Common myeloid progenitor, CD34-positive (primary cell): ENCODE measurements around the gene CCDC201.
A peak's percentile ranks its signal among the peaks of the same experiment; 100 is the strongest.

Experiments
- CTCF ChIA-PET: fragments of 350-600 bp; sonication (Branson Sonifier 250); formaldehyde crosslinking; loops from one replicate; lab custom pipeline; 2021; ENCODE audit warnings: antibody characterized with exemption; lab: Charles Lee
- POLR2A ChIA-PET: fragments of 350-600 bp; sonication (Branson Sonifier 250); formaldehyde crosslinking; loops from one replicate; lab custom pipeline; 2021; ENCODE audit warnings: antibody characterized with exemption; lab: Charles Lee
- DNase-seq, 3 donors: peaks; one replicate each; pipeline versions ENCODE4 v3.0.0 to v3.0.0-alpha.2; 2013
- H3K27ac ChIP-seq, 2 experiments: 1 replicate in 1 of 2; 2 replicates in 1 of 2; pipeline ENCODE4 v1.7.0; 2013; ENCODE audit warnings: inconsistent platforms in 2 of 2, low read length in 2 of 2, mild to moderate bottlenecking in 2 of 2, low read depth in 1 of 2, moderate library complexity in 1 of 2; ENCODE audit not compliant: severe bottlenecking in 2 of 2, insufficient read depth in 1 of 2, poor library complexity in 1 of 2
- H3K27me3 ChIP-seq, 5 experiments: replicated peaks in 2 of 5; 1 replicate in 3 of 5; 2 replicates in 2 of 5; pipeline versions ENCODE4 v1.6.1 to v1.7.0; 2013; ENCODE audit warnings: low read length in 4 of 5, mild to moderate bottlenecking in 2 of 5, moderate library complexity in 2 of 5, inconsistent platforms in 1 of 5; ENCODE audit not compliant: insufficient read depth in 5 of 5, control insufficient read depth in 4 of 5
- H3K36me3 ChIP-seq, 4 experiments: 1 replicate in 2 of 4; 2 replicates in 2 of 4; pipeline versions ENCODE4 v1.6.1 to v1.7.0; 2013; ENCODE audit warnings: low read length in 3 of 4, control low read depth in 1 of 4, mild to moderate bottlenecking in 1 of 4; ENCODE audit not compliant: control insufficient read depth in 4 of 4, insufficient read depth in 4 of 4
- H3K4me1 ChIP-seq, 4 experiments: 1 replicate in 3 of 4; 2 replicates in 1 of 4; pipeline versions ENCODE4 v1.6.1 to v1.7.1; 2013; ENCODE audit warnings: low read length in 3 of 4, mild to moderate bottlenecking in 3 of 4, control low read depth in 1 of 4, inconsistent platforms in 1 of 4, moderate library complexity in 1 of 4; ENCODE audit not compliant: control insufficient read depth in 4 of 4, insufficient read depth in 4 of 4; ENCODE audit errors: control extremely low read depth in 1 of 4
- H3K4me3 ChIP-seq, 7 experiments: 1 replicate in 4 of 7; 2 replicates in 3 of 7; pipeline versions ENCODE4 v1.5.1 to v1.7.0; 2013; ENCODE audit warnings: mild to moderate bottlenecking in 7 of 7, low read length in 6 of 7, moderate library complexity in 6 of 7, inconsistent platforms in 2 of 7, low read depth in 2 of 7, control low read depth in 1 of 7; ENCODE audit not compliant: insufficient read depth in 4 of 7, control insufficient read depth in 1 of 7; ENCODE audit errors: extremely low read depth in 1 of 7
- H3K9me3 ChIP-seq, 5 experiments: 1 replicate in 4 of 5; 2 replicates in 1 of 5; pipeline versions ENCODE4 v1.6.1 to v1.7.1; 2013; ENCODE audit warnings: low read length in 4 of 5, mild to moderate bottlenecking in 2 of 5, inconsistent platforms in 1 of 5, low read depth in 1 of 5, moderate library complexity in 1 of 5; ENCODE audit not compliant: control insufficient read depth in 4 of 5, insufficient read depth in 2 of 5; ENCODE audit errors: control extremely low read depth in 1 of 5
- WGBS: methylation state at CpG from one replicate; pipeline ENCODE4 v1.1.5; 2013; ENCODE audit not compliant: insufficient coverage; 5-methylcytosine and 5-hydroxymethylcytosine counted together

CCDC201 gene

GRCh38 chr7:45893996-45894664, 21.2 kb upstream of the CCDC201 start:
- H3K27me3 ChIP-seq: peaks cover 17 to 42% (median 25%) of the 10 kb centered on the region in 5 experiments
- H3K4me3 ChIP-seq: no peak overlapping the region
- no peaks in the 10 kb centered on the region for H3K36me3 ChIP-seq
- H3K27ac ChIP-seq: no peak overlapping the region
- no peak for DNase-seq
- ChIA-PET CTCF (interaction anchor here (1.4 kb wide), 1 partner anchor 459 kb away, joined by 4 read pairs; no protein-coding TSS in a partner anchor), POLR2A (no interaction called here)
- no peaks in the 10 kb centered on the region for H3K9me3 ChIP-seq
- WGBS: 84% methylated on average over 4 of the region's 4 CpGs
- peaks cover 0 to under 1% (median under 1%) of the 10 kb centered on the region in 4 experiments for H3K4me1 ChIP-seq

- Histone ChIP-seq H3K36me3 (no peaks in the 10 kb centered on the region), H3K27ac (no peak overlapping the region), H3K27me3 (peaks cover 18 to 48% (median 25%) of the 10 kb centered on the region in 5 experiments), H3K4me1 (peaks cover 0 to 7% (median 3%) of the 10 kb centered on the region in 4 experiments), H3K9me3 (no peaks in the 10 kb centered on the region), H3K4me3 (no peak overlapping the region)
- POLR2A ChIA-PET: no interaction called here
- no peak for DNase-seq
- 9% methylated on average over 1 of the region's 5 CpGs for WGBS
- CTCF ChIA-PET: interaction anchor here (1.4 to 1.9 kb wide), 4 partner anchors 9 to 1288 kb away, joined by 4 to 7 read pairs (median 6); no protein-coding TSS in a partner anchor
Observed at GRCh38 chr7:45893374-45893995, 20.6 kb upstream of the CCDC201 start.

- POLR2A ChIA-PET: no interaction called here
- Histone ChIP-seq H3K4me3 (no peak overlapping the region), H3K4me1 (peaks cover 0 to 11% (median 5%) of the 10 kb centered on the region in 4 experiments), H3K27me3 (peaks cover 23 to 58% (median 27%) of the 10 kb centered on the region in 5 experiments), H3K27ac (no peak overlapping the region), H3K36me3 (no peaks in the 10 kb centered on the region), H3K9me3 (no peaks in the 10 kb centered on the region)
- no peak for DNase-seq
- 91% methylated on average over 4 of the region's 6 CpGs for WGBS
- CTCF ChIA-PET: interaction anchor here (0.9 to 1.9 kb wide), 5 partner anchors 10 to 1289 kb away, joined by 3 to 7 read pairs (median 5); no protein-coding TSS in a partner anchor
Observed at GRCh38 chr7:45892407-45893035, 19.6 kb upstream of the CCDC201 start.

GRCh38 chr7:45891462-45892402, 18.9 kb upstream of the CCDC201 start:
- no peaks in the 10 kb centered on the region for H3K36me3 ChIP-seq
- DNase-seq: no peak
- H3K9me3 ChIP-seq: no peaks in the 10 kb centered on the region
- no peak overlapping the region for H3K4me3 ChIP-seq
- ChIA-PET CTCF (interaction anchor here (0.9 to 1.9 kb wide), 9 partner anchors 11 to 1290 kb away, joined by 3 to 7 read pairs (median 5); no protein-coding TSS in a partner anchor), POLR2A (no interaction called here)
- peaks cover 29 to 65% (median 35%) of the 10 kb centered on the region in 5 experiments for H3K27me3 ChIP-seq
- peaks cover 0 to 11% (median 5%) of the 10 kb centered on the region in 4 experiments for H3K4me1 ChIP-seq
- 86% methylated on average over 10 of the region's 10 CpGs for WGBS
- no peak overlapping the region for H3K27ac ChIP-seq

- peaks cover 0 to 11% (median 5%) of the 10 kb centered on the region in 4 experiments for H3K4me1 ChIP-seq
- peaks cover 29 to 73% (median 35%) of the 10 kb centered on the region in 5 experiments for H3K27me3 ChIP-seq
- H3K36me3 ChIP-seq: no peaks in the 10 kb centered on the region
- ChIA-PET CTCF (interaction anchor here (1.0 to 1.6 kb wide), 5 partner anchors 14 to 1290 kb away, joined by 3 to 7 read pairs (median 4); no protein-coding TSS in a partner anchor), POLR2A (no interaction called here)
- WGBS: no CpG with 5 or more reads among the region's 6 CpGs
- H3K27ac ChIP-seq: no peak overlapping the region
- peak; percentile 32 to 52 (median 35) for DNase-seq
- H3K4me3 ChIP-seq: no peak overlapping the region
- no peaks in the 10 kb centered on the region for H3K9me3 ChIP-seq
Observed at GRCh38 chr7:45890902-45891461, 18.1 kb upstream of the CCDC201 start.
